Panc1 (cell line): ENCODE data around the gene ZSCAN31.

ENCODE experiments used
- TCF7L2 ChIP-seq: IDR thresholded peaks from 2 replicates; pipeline ENCODE4 v1.6.1; 2011; ENCODE audit warnings: mild to moderate bottlenecking, low read depth, low read length, inconsistent platforms
- TF ChIP-seq, protein P1 (sequence below): fragments of 450-650 bp; IDR thresholded peaks from 2 replicates; pipeline ENCODE4 v1.5.1; 2017; ENCODE audit warnings: mild to moderate bottlenecking
- TF ChIP-seq, protein P2 (sequence below), 2 experiments: IDR thresholded peaks; 2 replicates each; pipeline ENCODE4 v1.6.1; 2011 to 2012; ENCODE audit warnings: low read depth in 2 of 2, control low read depth in 1 of 2, low read length in 1 of 2, mild to moderate bottlenecking in 1 of 2, moderate library complexity in 1 of 2; ENCODE audit not compliant: insufficient read depth in 1 of 2

DNA sequence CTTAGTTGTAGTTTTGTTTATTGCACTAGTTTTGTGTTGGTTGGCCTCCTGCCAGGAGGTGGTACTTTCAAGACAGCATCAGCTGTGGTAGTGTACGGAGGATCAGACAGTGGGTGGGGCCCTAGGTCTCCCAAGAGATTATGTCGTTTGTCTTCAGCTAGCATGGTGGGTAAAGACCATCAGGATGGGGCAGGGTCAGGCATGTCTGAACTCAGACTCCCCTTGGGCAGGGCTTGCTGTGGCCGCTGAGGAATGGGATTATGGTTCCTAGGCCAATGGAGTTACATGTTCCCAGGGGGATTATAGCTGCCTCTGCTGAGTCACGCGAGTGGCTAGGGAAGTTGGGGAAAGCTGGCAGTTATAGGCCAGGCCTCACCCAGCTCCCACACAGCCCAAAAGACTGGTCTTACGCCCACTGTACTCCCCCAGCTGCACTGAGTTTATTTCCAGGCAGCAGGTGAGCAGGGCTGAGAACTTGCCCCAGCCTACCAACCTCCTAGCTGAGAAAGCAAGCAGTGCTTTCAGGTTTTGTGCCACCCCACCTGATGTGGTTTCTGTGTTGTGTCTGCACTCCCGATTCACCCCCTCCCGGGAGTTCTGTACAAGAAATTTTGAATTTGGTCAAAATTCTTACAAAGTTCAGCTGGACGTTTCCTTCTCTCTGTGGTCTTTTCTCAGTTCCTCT lies 24.7 kb downstream of the ZSCAN31 start:
- no peak for TF ChIP-seq TCF7L2
- TF ChIP-seq, protein P1, sequence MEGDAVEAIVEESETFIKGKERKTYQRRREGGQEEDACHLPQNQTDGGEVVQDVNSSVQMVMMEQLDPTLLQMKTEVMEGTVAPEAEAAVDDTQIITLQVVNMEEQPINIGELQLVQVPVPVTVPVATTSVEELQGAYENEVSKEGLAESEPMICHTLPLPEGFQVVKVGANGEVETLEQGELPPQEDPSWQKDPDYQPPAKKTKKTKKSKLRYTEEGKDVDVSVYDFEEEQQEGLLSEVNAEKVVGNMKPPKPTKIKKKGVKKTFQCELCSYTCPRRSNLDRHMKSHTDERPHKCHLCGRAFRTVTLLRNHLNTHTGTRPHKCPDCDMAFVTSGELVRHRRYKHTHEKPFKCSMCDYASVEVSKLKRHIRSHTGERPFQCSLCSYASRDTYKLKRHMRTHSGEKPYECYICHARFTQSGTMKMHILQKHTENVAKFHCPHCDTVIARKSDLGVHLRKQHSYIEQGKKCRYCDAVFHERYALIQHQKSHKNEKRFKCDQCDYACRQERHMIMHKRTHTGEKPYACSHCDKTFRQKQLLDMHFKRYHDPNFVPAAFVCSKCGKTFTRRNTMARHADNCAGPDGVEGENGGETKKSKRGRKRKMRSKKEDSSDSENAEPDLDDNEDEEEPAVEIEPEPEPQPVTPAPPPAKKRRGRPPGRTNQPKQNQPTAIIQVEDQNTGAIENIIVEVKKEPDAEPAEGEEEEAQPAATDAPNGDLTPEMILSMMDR: no peak
- TF ChIP-seq, protein P2, sequence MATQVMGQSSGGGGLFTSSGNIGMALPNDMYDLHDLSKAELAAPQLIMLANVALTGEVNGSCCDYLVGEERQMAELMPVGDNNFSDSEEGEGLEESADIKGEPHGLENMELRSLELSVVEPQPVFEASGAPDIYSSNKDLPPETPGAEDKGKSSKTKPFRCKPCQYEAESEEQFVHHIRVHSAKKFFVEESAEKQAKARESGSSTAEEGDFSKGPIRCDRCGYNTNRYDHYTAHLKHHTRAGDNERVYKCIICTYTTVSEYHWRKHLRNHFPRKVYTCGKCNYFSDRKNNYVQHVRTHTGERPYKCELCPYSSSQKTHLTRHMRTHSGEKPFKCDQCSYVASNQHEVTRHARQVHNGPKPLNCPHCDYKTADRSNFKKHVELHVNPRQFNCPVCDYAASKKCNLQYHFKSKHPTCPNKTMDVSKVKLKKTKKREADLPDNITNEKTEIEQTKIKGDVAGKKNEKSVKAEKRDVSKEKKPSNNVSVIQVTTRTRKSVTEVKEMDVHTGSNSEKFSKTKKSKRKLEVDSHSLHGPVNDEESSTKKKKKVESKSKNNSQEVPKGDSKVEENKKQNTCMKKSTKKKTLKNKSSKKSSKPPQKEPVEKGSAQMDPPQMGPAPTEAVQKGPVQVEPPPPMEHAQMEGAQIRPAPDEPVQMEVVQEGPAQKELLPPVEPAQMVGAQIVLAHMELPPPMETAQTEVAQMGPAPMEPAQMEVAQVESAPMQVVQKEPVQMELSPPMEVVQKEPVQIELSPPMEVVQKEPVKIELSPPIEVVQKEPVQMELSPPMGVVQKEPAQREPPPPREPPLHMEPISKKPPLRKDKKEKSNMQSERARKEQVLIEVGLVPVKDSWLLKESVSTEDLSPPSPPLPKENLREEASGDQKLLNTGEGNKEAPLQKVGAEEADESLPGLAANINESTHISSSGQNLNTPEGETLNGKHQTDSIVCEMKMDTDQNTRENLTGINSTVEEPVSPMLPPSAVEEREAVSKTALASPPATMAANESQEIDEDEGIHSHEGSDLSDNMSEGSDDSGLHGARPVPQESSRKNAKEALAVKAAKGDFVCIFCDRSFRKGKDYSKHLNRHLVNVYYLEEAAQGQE (IDR thresholded peaks at IDR 0.05; ENCODE audit: insufficient read depth in 1 of 2, low read depth in 2 of 2, low read length in 1 of 2): no peak
